A673 (cell line): ENCODE results near the gene CLASP1.

Source experiments
- CTCF ChIP-seq: fragments of 300-800, 200-600 bp; sonication (generic); conservative IDR thresholded peaks from 2 replicates; pipeline ENCODE4 v1.5.1; 2017; ENCODE audit warnings: low read depth, mild to moderate bottlenecking, antibody characterized with exemption, low read length, moderate library complexity, mixed read lengths
- EZH2 ChIP-seq: fragments of 200-600 bp; sonication (generic); IDR thresholded peaks from 2 replicates; pipeline ENCODE4 v1.6.1; 2017; ENCODE audit warnings: borderline replicate concordance, low read depth, mild to moderate bottlenecking, mixed read lengths, antibody characterized with exemption, low read length; ENCODE audit not compliant: poor library complexity, severe bottlenecking

GRCh38 chr2:121562269-121563176 is 86.7 kb downstream of the CLASP1 start:
- TF ChIP-seq CTCF = no peak
- no peak for TF ChIP-seq EZH2
